HEK293T (cell line): ENCODE results near the gene LRGUK.

Experiments
- BHLHE40 ChIP-seq: fragments of 450-650 bp; IDR thresholded peaks from 2 replicates; pipeline ENCODE4 v1.6.1; 2016; ENCODE audit warnings: mild to moderate bottlenecking, moderate library complexity, borderline replicate concordance
- CTBP1 ChIP-seq: fragments of 450-650 bp; IDR thresholded peaks from 2 replicates; pipeline ENCODE4 v1.6.1; 2016; ENCODE audit warnings: borderline replicate concordance
- FOXA1 ChIP-seq: fragments of 450-650 bp; IDR thresholded peaks from 2 replicates; pipeline ENCODE4 v1.6.1; 2016; ENCODE audit warnings: mild to moderate bottlenecking
- FOXM1 ChIP-seq: fragments of 450-650 bp; IDR thresholded peaks from 2 replicates; pipeline ENCODE4 v1.6.1; 2017; ENCODE audit warnings: mild to moderate bottlenecking, borderline replicate concordance
- L3MBTL2 ChIP-seq: fragments of 450-650 bp; conservative IDR thresholded peaks from 2 replicates; pipeline ENCODE4 v1.6.1; 2016; ENCODE audit warnings: mild to moderate bottlenecking
- NFRKB ChIP-seq: fragments of 450-650 bp; IDR thresholded peaks from 2 replicates; pipeline ENCODE4 v1.6.1; 2016; ENCODE audit warnings: mild to moderate bottlenecking, moderate library complexity
- SP1 ChIP-seq: fragments of 450-650 bp; IDR thresholded peaks from 2 replicates; pipeline ENCODE4 v1.6.1; 2017

DNA sequence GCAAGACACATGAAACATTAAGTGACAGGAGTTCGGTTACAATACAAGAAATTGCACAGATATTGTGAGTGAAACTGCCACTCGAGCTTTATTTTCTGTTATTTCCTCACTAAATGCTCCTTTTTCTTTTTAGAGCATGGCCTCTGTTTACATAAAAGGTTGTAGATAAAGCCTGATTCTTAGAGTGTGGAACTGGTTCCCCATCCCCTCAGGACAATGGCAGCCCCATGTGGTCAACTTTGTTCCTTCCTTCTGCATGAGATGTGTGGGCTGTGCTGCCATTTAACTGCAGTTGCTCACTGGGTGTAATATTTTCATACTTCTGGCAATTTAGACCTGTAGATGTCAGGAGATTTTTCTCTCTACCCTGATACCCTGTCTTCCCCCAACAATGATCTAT lies 70.2 kb downstream of the LRGUK start:
- TF ChIP-seq BHLHE40, result no peak
- no peak for TF ChIP-seq SP1
- no peak for TF ChIP-seq L3MBTL2
- TF ChIP-seq FOXM1, result no peak
- no peak for TF ChIP-seq FOXA1
- no peak for TF ChIP-seq CTBP1
- no peak for TF ChIP-seq NFRKB
